ENCODE results near the gene ASPDH. TPM values are rescaled to one million over a fixed set of nuclear protein-coding genes. Genes with fewer than 3 reads are reported as not detected.
"Not testable (repeated sequence)": the region's sequence is repeated elsewhere in the genome, so short reads cannot be mapped to it uniquely, and the experiment has no call there.

ASPDH gene
- total RNA-seq, 1 donor from 2014 or later = not detected

- no peak for DNase-seq (ENCODE audit: extremely low spot score, unreplicated experiment)
- H3K36me3 Mint-ChIP-seq (ENCODE audit: unreplicated experiment) = no peaks in the 10 kb centered on the region
- peaks cover 15% of the 10 kb centered on the region for H3K9me3 Mint-ChIP-seq (ENCODE audit: unreplicated experiment)
- no peaks in the 10 kb centered on the region for H3K4me1 Mint-ChIP-seq (ENCODE audit: unreplicated experiment)
- H3K4me3 Mint-ChIP-seq (ENCODE audit: unreplicated experiment) = no peak overlapping the region
- no peaks in the 10 kb centered on the region for H3K27me3 Mint-ChIP-seq (ENCODE audit: unreplicated experiment)
- TF ChIP-seq CTCF (IDR thresholded peaks at IDR 0.05) = no peak
- no peak overlapping the region for H3K27ac Mint-ChIP-seq (ENCODE audit: unreplicated experiment)
These were observed 23.1 kb upstream of the ASPDH start for GRCh38 chr19:50536662-50537305.

GRCh38 chr19:50535672-50536187, 22.0 kb upstream of the ASPDH start:
- no peak overlapping the region for H3K4me3 Mint-ChIP-seq (ENCODE audit: unreplicated experiment)
- no peak for DNase-seq (ENCODE audit: extremely low spot score, unreplicated experiment)
- peaks cover 15% of the 10 kb centered on the region for H3K9me3 Mint-ChIP-seq (ENCODE audit: unreplicated experiment)
- no peak overlapping the region for H3K27ac Mint-ChIP-seq (ENCODE audit: unreplicated experiment)
- H3K4me1 Mint-ChIP-seq (ENCODE audit: unreplicated experiment) = no peaks in the 10 kb centered on the region
- H3K27me3 Mint-ChIP-seq (ENCODE audit: unreplicated experiment) = no peaks in the 10 kb centered on the region
- H3K36me3 Mint-ChIP-seq (ENCODE audit: unreplicated experiment) = no peaks in the 10 kb centered on the region
- no peak for TF ChIP-seq CTCF (IDR thresholded peaks at IDR 0.05)

- Mint-ChIP-seq H3K36me3 (ENCODE audit: unreplicated experiment) (no peaks in the 10 kb centered on the region), H3K27me3 (ENCODE audit: unreplicated experiment) (no peaks in the 10 kb centered on the region), H3K4me1 (ENCODE audit: unreplicated experiment) (no peaks in the 10 kb centered on the region), H3K27ac (ENCODE audit: unreplicated experiment) (no peak overlapping the region), H3K4me3 (ENCODE audit: unreplicated experiment) (no peak overlapping the region), H3K9me3 (ENCODE audit: unreplicated experiment) (peaks cover 15% of the 10 kb centered on the region)
- DNase-seq (ENCODE audit: extremely low spot score, unreplicated experiment) = no peak
- no peak for TF ChIP-seq CTCF (IDR thresholded peaks at IDR 0.05)
These were observed 20.8 kb upstream of the ASPDH start for GRCh38 chr19:50534478-50534877.

GRCh38 chr19:50532952-50533351, 19.2 kb upstream of the ASPDH start:
- TF ChIP-seq CTCF (IDR thresholded peaks at IDR 0.05) = no peak
- H3K9me3 Mint-ChIP-seq (ENCODE audit: unreplicated experiment) = peaks cover 15% of the 10 kb centered on the region

GRCh38 chr19:50531171-50531612, 17.5 kb upstream of the ASPDH start:
- no peak overlapping the region for H3K4me3 Mint-ChIP-seq (ENCODE audit: unreplicated experiment)
- no peaks in the 10 kb centered on the region for H3K4me1 Mint-ChIP-seq (ENCODE audit: unreplicated experiment)
- H3K9me3 Mint-ChIP-seq (ENCODE audit: unreplicated experiment) = peaks cover 15% of the 10 kb centered on the region
- H3K36me3 Mint-ChIP-seq (ENCODE audit: unreplicated experiment) = no peaks in the 10 kb centered on the region
- H3K27me3 Mint-ChIP-seq (ENCODE audit: unreplicated experiment) = no peaks in the 10 kb centered on the region
- DNase-seq (ENCODE audit: extremely low spot score, unreplicated experiment) = no peak
- no peak overlapping the region for H3K27ac Mint-ChIP-seq (ENCODE audit: unreplicated experiment)
- TF ChIP-seq CTCF (IDR thresholded peaks at IDR 0.05) = no peak

More at GRCh38 chr19:50532952-50533351, 19.2 kb upstream of the ASPDH start:
- Mint-ChIP-seq H3K27me3 (ENCODE audit: unreplicated experiment) (no peaks in the 10 kb centered on the region), H3K36me3 (ENCODE audit: unreplicated experiment) (no peaks in the 10 kb centered on the region), H3K4me3 (ENCODE audit: unreplicated experiment) (no peak overlapping the region), H3K4me1 (ENCODE audit: unreplicated experiment) (no peaks in the 10 kb centered on the region), H3K27ac (ENCODE audit: unreplicated experiment) (no peak overlapping the region)
- no peak for DNase-seq (ENCODE audit: extremely low spot score, unreplicated experiment)

- not testable (repeated sequence) for DNase-seq (ENCODE audit: extremely low spot score, unreplicated experiment); H3K36me3 Mint-ChIP-seq (ENCODE audit: unreplicated experiment); H3K4me3 Mint-ChIP-seq (ENCODE audit: unreplicated experiment); H3K27me3 Mint-ChIP-seq (ENCODE audit: unreplicated experiment); H3K27ac Mint-ChIP-seq (ENCODE audit: unreplicated experiment); H3K9me3 Mint-ChIP-seq (ENCODE audit: unreplicated experiment); H3K4me1 Mint-ChIP-seq (ENCODE audit: unreplicated experiment)
These were observed 14.3 kb upstream of the ASPDH start for GRCh38 chr19:50528052-50528451.

Measured in osteocyte (in vitro differentiated cells).